ENCODE measurements around the gene GRID2IP.

The GRID2IP gene

DNA sequence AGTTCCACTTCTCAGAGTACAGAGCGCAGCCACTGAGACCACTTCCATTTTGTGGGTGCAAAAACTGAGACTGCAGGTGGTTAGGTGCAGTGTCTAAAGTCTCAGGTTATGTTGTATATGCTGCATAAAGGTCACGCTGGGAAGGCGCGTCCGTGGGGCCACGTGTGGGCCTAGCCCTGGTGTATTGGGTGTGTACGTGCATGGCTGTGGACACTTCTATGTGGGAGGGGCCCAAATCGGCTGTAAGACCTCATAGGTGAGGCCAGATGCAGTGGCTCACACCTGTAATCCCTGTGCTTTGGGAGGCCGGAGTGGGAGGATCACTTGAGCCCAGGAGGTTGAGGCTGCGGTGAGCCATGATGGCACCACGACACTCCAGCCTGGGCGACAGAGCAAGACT, 37.7 kb downstream of the GRID2IP start:
- DNase-seq = no peak

GRCh38 chr7:6512892-6513291, 38.4 kb downstream of the GRID2IP start:
- no peak for DNase-seq

DNA sequence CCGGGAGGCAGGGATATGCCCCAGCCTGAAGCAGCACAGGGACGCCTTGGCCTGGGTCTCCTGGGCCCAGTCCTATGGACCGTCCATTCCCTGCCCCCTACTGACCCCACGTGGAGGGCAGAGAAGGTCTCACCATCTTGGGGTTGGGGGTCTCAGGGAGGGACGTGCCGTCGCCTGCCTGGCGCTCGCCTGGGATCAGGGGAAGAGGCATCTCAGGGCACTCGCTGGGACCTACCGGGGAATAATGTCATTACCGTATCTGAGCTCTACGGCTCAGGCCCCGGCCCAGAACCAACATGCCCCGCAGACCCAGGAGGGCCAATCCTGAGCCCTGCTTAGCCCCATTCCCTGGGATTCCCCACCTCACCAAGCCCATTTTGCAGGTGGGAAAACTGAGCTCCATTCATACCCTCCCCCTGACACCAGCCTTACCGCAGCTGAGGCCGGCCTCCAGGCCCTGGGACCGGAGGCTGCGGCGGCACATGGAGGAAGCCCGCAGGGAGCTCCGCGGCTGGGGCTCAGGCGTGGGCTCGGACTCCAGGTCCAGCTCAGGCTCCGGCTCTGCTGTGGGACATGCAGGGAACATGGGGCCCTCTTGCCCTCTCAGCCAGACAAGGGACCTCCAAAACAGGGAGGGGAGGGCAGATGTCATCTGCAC, 40.7 kb downstream of the GRID2IP start:
- no peak for DNase-seq

DNA sequence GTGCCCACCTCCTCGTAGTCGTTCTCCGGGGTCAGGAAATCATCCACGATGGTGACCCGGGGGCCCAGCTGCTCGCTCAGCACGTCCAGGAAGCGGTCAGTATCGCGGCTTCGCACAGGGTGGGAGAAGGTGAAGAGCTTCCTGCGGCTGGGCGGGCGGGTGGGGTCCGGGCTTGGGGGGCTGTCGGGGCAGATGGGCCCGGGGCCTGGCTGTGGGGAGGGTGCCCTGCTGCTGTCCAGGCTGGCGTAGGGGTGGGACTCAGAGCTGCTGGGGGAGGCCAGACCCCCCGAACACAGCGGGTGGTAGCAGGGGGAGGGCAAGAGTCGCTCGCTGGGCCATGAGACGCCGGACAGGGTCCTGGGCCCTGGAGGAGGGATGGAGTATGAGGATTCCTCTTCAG, 42.3 kb downstream of the GRID2IP start:
- DNase-seq = no peak

DNA sequence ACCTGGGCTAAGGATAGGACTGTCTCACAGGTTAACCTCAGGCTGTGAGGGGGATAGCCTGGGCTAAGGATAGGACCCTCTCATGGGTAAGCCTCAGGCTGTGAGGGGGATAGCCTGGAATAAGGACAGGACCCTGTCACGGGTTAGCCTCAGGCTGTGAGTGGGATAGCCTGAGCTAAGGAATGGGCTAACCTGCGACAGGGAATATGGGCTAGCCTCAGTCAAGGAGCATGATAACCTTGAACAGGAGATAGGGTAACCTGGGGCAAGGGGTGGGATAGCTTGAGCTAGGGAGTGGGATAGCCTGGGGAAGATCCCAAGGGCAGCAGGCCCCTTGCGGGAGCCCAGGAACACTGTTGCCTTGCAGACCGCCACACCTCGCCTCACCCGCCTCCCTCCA, 42.7 kb downstream of the GRID2IP start:
- DNase-seq = no peak

DNA sequence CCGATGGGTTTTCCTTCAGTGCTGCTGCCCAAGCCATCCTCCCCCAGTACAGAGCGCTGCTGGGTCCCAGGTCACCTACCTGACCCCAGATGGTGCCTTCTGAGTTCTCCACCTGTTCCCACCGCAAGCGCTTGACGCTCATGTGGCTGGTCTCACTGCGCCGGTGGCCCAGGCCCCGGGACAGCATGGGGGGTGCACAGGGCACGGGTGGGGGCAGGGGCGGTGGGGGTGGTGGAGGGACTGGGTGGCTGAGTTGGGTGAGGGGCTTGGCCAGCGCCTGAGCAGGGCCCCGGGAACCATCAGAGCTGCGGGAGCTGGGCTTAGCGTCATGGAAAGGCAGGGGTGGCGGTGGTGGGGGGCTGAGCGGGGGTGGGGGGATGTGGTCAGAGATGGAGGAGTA, 43.4 kb downstream of the GRID2IP start:
- no peak for DNase-seq

GRCh38 chr7:6505685-6506559, 45.3 kb downstream of the GRID2IP start:
- no peak for DNase-seq

GRCh38 chr7:6504996-6505395, 46.3 kb downstream of the GRID2IP start:
- DNase-seq = no peak

DNA sequence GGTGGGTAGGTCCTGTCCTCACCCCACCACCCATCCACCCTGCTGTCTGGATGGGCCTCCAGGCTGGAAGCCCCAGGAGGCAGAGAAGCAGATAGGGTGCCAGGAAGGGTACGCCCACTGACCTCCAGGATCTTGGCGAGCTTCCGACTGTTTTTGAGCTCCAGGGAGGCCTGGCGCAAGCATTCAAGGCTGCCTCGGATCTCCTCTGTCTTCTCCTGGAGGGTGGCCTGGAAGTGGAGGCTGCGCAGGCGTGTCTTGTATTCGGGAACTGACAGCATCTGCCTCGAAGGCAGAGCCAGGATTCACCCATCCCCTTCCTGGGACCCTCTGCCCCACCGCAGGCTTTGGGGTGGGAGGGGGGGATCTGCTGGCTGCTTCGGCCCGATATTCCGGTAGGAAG, 48.4 kb downstream of the GRID2IP start:
- no peak for DNase-seq

DNA sequence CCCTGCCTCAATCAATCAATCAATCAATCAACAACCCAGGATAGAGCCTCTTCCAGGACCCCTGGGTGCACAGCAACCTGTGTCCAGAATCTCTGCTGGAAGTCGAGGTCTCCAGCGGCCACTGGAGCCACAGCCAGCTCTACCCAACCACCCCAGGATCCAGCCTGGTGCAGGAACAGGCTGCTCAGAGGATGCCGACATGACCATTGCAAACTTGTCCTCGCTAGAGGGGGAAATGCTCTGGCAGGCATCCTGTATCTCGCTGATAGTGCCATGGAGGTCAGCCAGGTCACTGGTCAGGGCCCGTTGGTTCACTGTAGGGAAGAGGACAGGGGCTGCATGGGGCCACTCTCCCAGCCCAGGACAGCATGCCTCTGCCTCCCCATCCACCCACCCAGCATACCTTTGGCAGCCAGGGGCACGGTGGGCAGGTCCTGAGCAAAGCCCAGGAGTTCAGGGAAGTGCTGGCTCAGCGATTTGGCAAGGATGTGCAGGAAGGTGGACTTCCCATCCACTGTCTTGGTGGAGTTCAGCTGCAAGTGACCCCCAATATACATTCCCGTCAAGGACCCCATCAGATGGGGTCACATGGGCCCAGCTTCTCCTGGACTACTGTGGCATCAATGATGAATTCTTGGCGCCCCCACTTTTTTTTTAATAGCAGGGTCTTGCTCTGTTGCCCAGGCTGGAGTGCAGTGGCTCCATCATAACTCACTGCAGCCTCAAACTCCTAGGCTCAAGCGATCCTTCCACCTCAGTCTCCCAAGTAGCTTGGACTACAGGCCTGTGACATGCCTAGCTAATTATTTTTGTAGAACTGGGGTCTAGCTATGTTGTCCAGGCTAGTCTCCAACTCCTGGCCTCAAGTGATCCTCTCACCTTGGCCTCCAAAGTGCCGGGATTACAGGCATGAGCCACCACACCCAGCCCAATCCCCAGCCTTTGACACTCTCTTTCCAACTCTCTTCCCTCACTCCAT, 49.4 kb downstream of the GRID2IP start:
- no peak for DNase-seq

GRCh38 chr7:6500691-6501090, 50.6 kb downstream of the GRID2IP start:
- DNase-seq = no peak

GRCh38 chr7:6497994-6498393, 53.3 kb downstream of the GRID2IP start:
- DNase-seq = no peak

- DNase-seq = no peak
Measured at GRCh38 chr7:6497637-6497905, 53.7 kb downstream of the GRID2IP start.

- no peak for DNase-seq
Measured at GRCh38 chr7:6496842-6497636, 54.2 kb downstream of the GRID2IP start.

DNA sequence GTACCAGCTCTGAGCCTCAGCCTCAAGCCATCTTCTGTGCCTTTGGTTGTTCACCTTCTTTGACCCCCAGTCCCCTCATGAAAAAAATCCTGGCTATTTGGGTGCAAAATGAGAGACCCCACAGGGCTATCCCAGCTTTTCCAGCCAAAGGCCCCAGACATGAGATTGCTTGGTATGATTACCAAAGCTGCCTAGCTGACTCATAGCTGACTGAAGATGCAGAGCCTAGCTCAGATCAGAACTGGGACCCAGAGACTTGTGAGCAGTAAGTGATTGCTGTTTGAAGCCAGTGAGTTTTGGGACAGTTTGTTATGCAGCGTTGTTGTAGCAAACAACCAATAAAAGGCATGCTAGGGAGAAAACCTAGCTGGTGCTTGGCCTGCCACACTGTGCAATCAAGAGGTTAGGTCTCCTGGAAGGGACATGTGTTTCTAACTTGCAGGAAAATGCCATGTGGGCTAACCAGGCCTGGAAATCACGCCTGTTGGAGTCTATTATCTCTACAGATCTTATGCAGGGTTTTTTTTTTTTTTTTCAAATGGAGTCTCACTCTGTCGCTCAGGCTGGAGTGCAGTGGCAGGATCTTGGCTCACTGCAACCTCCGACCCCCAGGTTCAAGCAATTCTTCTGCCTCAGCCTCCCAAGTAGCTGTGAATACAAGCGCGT, 55.5 kb downstream of the GRID2IP start:
- no peak for DNase-seq

DNA sequence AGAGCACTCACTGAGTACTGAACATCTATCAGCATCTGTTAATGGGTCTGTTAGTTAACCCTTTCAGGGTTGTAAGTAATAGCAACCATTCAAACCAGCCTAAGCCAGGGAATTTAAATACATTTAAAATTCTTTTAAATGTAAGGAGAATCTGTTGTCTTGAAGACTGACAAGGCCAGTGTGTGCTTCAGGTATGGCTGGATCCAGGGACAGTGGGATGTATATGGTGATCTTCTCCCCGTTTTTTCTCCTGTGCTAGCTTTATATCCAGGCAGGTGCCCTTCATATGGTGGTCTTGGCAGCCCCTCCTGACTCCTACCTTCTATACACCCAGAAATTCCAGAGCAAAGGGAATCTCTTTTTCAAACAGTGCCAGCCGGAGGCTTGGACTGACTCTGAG, 56.9 kb downstream of the GRID2IP start:
- DNase-seq = no peak

DNA sequence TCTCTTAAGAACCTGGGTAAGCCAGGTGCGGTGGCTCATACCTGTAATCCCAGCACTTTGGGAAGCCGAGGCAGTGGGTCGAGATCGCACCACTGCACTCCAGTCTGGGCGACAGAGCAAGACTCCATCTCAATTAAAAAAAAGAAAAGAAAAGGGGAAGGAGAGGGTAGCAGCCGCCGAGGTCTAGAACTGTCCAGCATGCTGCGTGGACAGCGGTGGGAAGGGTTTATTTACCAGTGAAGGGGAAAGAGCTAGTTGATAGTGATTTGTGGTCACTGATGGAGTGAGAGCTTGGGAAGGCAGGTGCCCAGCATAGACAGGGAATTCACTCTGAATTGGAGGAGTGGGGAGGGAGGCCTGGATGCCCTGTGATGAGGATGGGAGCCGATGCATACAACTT, 60.1 kb downstream of the GRID2IP start:
- DNase-seq = no peak

DNA sequence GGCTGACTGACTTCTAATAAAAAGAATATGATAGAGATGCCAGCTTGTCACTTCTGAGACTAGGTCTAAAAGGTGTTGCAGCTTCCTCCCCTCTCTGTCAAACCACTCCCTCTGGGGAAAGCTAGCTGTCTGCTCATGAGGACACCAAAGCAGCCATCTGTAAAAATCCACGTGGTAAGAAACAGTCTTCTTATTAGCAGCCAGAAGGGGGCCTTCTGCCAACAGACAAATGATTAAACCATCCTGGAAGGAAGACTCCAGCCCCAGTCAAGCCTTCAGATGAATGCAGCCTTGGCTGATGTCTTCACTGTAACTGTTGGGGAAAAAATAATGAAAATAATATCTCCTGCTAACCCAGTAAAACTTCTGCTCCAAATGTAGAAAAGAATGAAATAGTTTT, 61.6 kb downstream of the GRID2IP start:
- no peak for DNase-seq

DNA sequence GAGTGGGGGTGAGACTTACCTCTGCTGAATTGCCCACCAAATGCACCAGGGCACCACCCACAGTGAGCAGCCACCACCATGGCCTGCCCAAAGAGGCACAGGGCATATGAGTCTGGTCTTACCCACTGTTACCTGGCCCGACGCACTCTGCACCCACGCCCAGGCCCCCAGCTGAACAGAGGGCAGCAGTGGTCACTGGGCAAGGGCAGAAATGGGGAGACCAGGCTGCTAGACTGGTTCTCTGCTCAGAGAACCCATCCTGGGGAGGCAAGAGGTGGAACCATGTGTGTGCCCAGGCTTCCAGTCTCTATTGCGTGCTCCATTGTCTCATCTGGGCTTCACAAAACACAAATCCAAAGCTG, 64.1 kb downstream of the GRID2IP start:
- DNase-seq = no peak

GRCh38 chr7:6486438-6487183, 64.7 kb downstream of the GRID2IP start:
- no peak for DNase-seq

DNA sequence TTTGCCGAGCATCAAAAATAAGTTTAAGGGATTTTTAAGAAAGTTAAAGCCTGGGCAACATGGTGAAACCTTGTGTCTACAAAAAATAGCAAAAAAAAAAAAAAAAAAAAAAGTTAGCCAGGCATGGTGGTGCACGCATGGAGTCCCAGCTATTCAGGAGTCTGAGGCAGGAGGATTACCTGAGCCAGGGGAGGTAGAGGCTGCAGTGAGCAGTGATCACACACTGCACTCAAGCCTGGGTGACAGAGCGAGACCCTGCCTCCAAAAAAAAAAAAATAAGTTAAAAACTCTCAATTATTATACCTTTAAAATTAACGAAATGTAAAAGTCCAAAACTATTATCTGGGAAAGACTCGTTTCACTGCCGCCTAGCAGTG, 68.5 kb downstream of the GRID2IP start:
- DNase-seq = no peak

- DNase-seq = no peak
Measured at GRCh38 chr7:6482307-6482706, 69.0 kb downstream of the GRID2IP start.
